ENCODE results near the gene HOXD3. TPM values are rescaled to one million over a fixed set of nuclear protein-coding genes. Genes with fewer than 3 reads are reported as not detected.

HOXD3 gene
- total RNA-seq, 1 donor from 2014 or later: 1.7 TPM

DNA sequence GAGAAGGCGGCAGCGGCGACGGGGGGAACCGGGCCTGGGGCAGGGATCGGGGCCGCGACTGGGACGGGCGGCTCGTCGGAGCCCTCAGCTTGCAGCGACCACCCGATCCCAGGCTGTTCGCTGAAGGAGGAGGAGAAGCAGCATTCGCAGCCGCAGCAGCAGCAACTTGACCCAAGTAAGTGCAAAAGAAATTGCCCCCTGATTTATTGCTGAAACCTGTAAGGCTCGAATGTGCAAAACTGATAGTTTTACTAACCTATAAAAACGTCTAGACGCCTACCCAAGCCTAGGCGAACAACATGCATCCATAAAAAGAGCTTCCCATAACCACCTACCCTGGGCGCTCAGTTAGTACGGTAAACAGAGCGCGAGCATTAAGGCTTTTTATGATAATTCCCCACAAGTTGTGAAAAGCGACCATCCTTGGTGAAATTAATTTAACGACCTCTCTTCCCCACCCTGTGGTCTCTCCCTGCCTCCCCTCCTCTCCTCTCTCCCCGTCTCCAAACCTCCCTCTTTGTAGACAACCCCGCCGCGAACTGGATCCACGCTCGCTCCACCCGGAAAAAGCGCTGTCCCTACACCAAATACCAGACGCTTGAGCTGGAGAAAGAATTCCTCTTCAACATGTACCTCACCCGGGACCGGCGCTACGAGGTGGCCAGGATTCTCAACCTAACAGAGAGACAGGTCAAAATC is 33.5 kb upstream of the HOXD3 start:
- no peaks in the 10 kb centered on the region for H3K36me3 ChIP-seq
- H3K27ac ChIP-seq: no peak overlapping the region
- DNase-seq (no peak), ATAC-seq (no peak)
- TF ChIP-seq, protein P1, sequence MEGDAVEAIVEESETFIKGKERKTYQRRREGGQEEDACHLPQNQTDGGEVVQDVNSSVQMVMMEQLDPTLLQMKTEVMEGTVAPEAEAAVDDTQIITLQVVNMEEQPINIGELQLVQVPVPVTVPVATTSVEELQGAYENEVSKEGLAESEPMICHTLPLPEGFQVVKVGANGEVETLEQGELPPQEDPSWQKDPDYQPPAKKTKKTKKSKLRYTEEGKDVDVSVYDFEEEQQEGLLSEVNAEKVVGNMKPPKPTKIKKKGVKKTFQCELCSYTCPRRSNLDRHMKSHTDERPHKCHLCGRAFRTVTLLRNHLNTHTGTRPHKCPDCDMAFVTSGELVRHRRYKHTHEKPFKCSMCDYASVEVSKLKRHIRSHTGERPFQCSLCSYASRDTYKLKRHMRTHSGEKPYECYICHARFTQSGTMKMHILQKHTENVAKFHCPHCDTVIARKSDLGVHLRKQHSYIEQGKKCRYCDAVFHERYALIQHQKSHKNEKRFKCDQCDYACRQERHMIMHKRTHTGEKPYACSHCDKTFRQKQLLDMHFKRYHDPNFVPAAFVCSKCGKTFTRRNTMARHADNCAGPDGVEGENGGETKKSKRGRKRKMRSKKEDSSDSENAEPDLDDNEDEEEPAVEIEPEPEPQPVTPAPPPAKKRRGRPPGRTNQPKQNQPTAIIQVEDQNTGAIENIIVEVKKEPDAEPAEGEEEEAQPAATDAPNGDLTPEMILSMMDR (IDR thresholded peaks at IDR 0.05): no peak
- H3K4me3 ChIP-seq: peak overlapping the region; percentile 32
- intact Hi-C loops (cut with DNase I): no loop called here
- H3K27me3 ChIP-seq: peaks cover 99% of the 10 kb centered on the region
- no peaks in the 10 kb centered on the region for H3K9me3 ChIP-seq
- H3K4me1 ChIP-seq: peaks cover 11% of the 10 kb centered on the region

DNA sequence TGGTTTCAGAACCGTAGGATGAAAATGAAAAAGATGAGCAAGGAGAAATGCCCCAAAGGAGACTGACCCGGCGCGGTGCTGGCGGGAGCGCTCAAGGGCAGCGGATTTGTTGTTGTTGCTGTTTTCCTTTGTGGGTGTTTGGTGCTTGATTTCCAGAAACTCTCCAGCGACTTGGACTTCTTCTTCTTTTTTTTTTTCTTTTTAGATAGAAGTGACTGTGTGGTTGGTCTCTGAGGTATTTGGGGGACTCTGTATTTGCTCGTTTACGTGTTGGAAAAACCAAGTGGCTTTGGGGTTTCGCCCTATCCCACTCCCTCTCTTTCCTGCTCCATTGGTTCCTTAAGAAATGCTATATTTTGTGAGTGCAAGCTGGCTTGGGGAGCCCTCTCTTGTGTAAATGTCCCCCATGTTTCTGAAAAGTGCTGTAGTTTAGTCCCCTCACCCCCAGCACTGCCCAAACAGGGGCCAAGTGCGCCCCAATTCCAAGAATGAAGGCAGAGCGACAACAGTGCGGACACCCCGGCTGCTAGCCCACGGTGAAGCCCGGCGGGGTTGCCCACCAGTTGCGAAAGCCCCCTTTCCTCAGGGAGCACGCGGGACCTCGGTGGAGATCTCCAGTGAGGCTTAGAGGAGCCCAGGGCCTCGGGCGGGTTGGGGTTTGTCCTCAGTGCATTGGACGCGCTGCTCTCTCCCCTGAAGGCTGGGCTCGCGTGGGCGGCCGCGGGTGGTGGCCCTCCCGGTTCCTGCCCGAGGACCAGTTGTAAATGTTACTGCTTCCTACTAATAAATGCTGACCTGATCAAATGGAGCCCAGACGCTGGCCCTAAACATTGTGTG is 32.8 kb upstream of the HOXD3 start:
- Histone ChIP-seq H3K27ac (no peak overlapping the region), H3K9me3 (no peaks in the 10 kb centered on the region), H3K4me3 (no peak overlapping the region), H3K36me3 (no peaks in the 10 kb centered on the region), H3K4me1 (peaks cover 11% of the 10 kb centered on the region), H3K27me3 (peaks cover 99% of the 10 kb centered on the region)
- intact Hi-C loops (cut with DNase I): no loop called here
- DNase-seq (no peak), ATAC-seq (no peak)
- TF ChIP-seq, protein P1 (IDR thresholded peaks at IDR 0.05): no peak

DNA sequence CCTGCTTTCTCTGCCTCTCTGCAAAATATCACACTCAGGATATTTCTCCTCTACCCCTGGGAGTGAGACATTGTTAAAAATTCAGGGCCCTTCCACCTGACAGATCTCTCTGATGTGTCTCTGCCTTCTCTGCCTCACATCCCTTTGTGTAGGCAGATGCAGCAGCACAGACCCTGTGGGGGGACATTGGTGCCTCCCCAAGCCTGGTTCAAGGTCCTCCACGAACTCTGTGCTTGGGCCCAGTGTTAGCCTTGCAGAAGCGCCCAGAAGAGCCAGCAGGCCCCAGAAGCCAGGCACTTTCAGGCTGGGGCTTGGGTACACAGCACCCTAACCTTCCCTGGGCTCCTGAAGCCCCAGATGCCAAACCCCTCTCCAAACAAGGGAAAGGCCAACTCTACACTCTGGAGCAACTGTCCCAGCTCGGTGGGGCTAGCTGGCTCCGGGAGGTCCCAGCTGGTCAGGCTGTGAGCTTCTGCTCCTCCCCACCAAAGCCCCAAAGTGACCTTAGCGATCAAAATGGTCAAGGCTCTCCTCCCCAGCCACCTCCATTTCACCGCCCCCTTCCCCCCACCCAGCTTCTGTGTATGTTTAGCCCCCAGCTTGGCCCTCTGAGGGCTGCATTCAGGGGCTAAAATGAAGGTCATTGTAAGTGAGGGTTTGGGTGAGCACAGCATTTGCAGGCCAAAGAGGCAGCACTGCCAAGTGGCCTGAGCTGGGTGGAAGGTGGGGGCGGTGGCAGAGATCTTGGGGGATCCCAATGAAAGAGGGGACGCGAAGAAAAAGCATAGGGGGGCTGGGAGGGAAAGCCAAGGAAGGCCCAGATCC is 31.9 kb upstream of the HOXD3 start:
- intact Hi-C loops (cut with DNase I): loop anchor here (5.0 kb wide), 1 partner anchor 512 kb away; no protein-coding TSS in a partner anchor
- Histone ChIP-seq H3K9me3 (no peaks in the 10 kb centered on the region), H3K36me3 (no peaks in the 10 kb centered on the region), H3K27me3 (peaks cover 96% of the 10 kb centered on the region), H3K4me3 (no peak overlapping the region), H3K27ac (no peak overlapping the region), H3K4me1 (peaks cover 11% of the 10 kb centered on the region)
- no peak for ATAC-seq
- no peak for DNase-seq
- TF ChIP-seq, protein P1 (IDR thresholded peaks at IDR 0.05): no peak

DNA sequence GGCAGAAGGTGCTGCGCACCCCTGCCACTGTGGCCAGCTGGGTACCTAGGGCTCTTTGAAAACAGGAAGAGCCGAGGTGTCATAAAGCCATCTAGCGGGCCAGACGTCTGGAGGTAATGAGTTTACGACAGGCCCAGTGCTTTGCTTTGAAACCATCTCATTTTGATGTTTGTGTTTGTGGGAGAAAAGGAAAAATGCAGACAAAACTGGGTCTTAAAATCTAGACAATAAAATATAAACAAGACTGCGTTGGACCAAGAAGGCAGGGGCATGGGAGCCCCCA is 31.4 kb upstream of the HOXD3 start:
- intact Hi-C loops (cut with DNase I): loop anchor here (5.0 kb wide), 1 partner anchor 512 kb away; no protein-coding TSS in a partner anchor
- Histone ChIP-seq H3K36me3 (no peaks in the 10 kb centered on the region), H3K27ac (no peak overlapping the region), H3K9me3 (no peaks in the 10 kb centered on the region), H3K4me1 (peaks cover 11% of the 10 kb centered on the region), H3K4me3 (no peak overlapping the region), H3K27me3 (peaks cover 96% of the 10 kb centered on the region)
- DNase-seq (no peak), ATAC-seq (no peak)
- TF ChIP-seq, protein P1 (IDR thresholded peaks at IDR 0.05): no peak

DNA sequence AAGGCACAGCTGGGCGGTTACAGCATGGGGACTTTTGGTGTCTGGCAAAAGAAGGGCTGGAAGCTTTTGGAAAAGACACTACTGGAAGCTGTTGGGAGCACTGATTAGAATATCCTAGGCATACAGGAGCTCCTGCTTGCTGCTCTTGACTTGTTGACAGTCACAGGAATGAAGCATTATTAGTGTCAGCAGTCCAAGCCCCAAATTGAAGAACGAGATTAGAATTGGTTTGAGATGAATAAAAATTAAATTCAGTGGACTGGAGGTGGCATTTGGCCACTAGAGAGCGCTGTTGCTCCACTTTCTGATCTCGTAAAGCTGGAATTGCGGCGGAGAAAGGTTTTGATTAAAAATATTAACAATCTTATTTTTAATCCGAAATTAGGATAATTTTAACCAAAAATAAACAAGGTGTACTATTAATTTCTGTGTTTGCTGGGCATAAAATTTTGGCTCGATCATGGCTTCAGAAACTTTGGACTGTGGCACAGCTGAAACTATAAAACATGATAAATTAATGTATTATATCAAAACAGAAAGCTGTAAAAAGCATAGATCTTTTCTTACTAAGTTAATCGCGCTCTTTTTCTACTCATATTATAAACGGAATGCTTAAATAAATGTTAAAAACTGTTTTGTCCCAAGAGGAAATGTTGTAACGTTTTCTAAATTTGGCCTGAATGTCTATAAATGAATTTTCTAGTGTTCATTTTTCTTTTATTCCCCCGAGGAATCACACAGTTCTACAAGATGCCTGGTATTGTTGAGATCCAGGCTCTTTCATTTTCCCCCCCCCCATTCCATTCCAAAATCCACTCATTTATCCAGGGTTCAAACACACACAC is 30.0 kb upstream of the HOXD3 start:
- Histone ChIP-seq H3K36me3 (no peaks in the 10 kb centered on the region), H3K4me3 (no peak overlapping the region), H3K27ac (no peak overlapping the region), H3K4me1 (peaks cover 12% of the 10 kb centered on the region), H3K9me3 (no peaks in the 10 kb centered on the region), H3K27me3 (peaks cover 96% of the 10 kb centered on the region)
- TF ChIP-seq, protein P1 (IDR thresholded peaks at IDR 0.05): peak; percentile 92
- intact Hi-C loops (cut with DNase I): loop anchor here (5.0 kb wide), 1 partner anchor 510 kb away; no protein-coding TSS in a partner anchor
- ATAC-seq: no peak
- peak; percentile 63 for DNase-seq
